GM21390 (cell line): ENCODE data around the gene RHOJ.

Source experiments
- ATAC-seq: cut with Tn5 transposase; IDR thresholded peaks from one replicate; pipeline ENCODE4 v1.9.1; 2021; ENCODE audit not compliant: unreplicated experiment

Gene RHOJ

DNA sequence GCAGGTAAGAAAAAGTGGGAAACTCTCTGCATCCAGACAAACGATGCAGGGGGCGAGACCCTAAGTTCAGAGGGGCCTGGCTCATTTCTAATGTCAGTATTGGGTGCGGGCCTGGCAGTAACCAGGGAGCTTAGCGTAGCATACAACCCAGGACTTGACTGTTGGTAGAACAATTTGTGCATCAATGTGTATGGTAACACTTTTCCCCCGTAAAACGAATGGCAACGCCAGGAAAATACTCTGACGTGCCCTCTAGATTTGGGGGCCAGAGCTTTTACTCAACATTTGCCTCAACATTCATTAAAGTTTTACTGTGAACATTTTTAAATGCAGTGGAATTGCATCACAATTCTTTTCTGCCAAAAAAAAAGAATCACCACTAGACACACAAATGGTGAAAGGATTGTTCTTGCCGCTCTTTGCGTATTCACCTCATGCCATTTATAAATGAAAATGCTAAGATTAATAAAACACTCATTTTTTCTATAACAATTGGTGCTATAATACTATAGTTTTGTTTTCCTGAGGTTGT, 867 bp downstream of the RHOJ start:
- ATAC-seq, result no peak

DNA sequence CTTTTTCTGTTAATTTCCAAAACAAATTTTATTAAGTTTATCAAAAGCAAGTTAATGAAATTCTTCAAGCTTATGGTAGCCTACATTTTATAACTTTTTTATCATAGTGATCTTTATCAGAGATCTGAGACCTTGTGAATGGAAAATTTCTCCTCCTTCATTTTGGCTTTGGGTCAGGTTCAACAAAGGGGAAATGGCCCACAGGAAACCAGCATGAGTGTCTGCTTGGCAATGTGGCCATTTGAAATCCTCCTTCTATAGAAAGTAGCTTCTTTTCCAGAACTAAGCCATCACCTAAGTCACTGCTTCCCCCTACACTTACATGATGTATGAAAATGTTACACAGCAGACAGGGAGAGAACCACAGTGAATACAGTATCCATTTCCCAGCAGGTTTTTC, 1.6 kb downstream of the RHOJ start:
- ATAC-seq, result no peak

DNA sequence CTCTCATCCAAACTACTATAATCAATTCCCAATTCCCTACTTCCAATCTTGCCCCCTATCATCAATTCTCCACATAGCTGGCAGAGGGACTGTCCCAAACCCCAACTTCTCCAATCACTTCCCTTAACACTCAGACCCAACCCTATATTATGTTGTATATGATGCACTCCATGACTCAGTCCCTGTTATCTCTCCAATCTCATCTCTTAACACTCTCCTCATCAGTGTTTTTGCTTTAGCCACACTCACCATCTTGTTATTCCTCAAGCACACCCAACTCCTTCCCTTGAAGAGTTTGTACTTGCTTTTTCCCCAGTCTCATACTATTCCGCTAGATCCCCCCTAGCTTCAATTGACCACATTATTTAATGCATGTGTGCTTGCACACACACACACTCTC, 4.9 kb downstream of the RHOJ start:
- ATAC-seq, result no peak

DNA sequence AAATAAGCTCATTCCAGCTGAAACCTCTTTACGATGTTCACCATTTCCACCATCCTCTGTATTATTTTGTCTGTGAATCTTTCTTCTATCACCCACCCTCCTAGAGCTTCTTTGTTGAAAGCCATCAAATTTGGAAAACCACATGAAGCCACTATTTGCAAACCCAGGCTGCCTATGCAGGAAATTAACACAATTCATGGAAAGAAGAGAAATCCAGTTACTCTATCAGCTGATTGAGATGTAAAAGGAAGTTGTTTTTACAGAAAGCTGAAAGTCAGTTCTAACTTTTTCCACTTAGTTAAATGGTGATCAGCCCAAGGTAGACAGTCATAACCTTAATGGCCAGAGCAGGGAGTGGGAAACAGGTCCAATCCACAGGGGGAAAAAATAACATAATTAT, 6.6 kb downstream of the RHOJ start:
- no peak for ATAC-seq

DNA sequence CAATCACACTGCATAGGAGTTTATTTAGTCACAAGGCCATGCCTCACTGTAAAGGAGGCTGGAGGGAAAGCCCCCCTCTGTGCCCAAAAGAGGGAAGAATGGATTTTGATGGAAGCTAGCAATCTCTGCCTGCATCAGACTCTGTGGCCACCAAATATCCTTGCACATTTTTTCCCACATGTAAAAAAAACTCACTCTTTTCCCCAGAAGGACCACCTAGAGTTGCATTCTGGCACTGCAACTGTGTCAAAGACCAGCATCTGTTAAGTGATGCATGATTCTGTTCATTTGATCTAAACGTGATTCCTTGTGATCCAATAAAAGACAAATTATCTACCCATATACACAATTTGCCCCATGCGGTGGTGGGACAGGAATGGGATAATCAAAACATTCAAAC, 8.0 kb downstream of the RHOJ start:
- ATAC-seq, result no peak

DNA sequence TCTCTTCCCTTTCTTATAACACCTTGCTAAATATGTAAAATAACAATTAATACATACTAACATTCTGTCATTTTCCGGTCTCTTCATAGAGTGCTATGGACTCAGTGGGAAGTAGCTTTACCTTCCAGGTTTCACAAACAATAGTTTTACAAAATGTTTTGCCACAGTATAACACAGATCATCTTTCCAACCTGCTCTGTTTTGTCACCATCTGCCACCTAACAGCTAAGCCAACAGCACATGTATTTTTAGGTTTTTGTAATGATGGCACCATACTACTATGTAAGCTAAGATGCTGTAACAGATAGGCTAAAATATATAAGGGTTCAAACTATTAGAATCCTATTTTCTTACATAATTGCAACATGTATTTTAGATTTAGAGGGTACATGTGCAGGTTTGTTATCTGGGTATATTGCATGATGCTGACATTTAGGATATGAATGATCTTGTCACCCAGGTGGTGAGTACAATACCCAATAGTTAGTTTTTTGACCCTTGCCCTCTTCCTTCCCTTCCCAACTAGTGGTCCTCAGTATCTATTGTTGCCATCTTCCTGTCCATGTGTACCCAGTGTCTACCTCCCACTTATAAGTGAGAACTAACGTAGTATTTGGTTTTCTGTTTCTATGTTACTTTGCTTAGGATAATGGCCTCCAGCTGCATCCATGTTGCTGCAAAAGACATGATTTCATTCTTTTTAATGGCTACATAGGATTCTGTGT, 8.7 kb downstream of the RHOJ start:
- no peak for ATAC-seq

DNA sequence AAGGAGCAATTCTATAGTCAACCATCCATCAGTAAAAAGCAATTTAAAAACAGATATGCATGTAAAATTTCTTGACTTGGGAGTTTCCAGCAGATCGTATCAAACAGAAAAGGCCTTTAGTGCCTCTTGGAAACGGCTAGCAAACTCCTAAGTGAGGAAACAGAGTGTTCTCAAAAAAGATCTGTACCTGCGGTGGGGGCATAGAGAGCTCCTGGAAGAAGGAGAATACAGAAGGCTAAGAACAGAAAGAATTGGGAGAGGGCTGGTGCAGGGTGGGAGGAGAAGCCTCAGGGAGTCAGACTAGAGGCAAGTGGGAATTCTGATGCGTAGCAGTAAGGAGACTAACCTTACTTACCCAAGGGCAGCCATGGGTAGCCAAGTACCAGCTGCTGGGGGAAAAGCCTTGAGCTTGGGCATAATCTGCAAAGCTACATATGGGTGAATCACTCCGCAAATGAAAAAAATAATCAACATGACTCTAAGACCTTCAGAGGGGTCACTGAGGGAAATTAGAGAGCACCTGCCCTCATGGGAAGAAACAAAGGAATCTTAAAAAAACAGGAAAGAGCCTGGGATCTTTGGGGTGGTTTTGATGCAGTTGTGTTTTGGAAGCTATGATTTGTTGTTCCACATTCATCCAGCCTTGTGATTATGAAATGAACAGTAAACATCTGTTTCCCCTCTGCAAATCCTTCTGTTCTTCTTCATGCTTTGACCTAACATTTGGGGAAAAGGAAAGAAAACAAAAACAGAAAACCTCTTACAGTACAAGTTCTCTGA, 10.4 kb downstream of the RHOJ start:
- no peak for ATAC-seq

DNA sequence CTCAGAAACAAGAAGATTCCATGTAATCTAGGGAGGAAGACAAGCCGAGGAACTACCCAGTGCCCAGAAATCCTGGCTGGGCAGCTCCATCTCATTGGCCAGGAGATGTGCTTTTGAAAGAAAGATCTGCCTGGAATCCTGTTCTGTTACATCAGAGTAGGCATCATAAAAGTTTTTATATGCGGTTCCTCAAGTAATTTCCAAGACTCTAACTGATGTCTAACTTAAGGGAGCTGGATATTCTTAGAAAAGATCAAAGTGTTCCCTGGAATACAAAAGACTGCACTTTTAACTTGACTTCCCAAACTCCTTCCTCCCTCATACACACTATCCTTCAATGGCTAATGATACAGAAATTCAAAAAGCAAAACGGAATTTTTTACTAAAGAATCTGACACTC, 16.3 kb downstream of the RHOJ start:
- ATAC-seq, result no peak

DNA sequence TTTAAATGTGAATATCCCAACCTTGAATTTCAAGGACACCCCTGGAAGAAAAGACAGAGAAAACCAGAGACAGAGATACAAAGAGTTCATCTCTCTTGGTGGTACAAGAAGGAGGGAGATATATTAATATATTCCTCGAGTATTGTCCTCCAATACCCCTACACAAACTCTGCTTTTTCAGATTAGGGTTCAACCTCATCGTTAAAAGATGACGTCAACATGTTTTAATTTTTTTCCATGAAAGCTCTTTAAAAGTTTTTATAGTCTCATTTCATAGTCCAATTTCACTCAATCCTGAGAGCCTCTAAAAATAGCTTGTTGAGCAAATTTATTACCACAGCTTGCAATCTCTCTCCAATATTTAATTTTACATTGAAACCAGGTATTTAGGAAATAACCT, 19.4 kb downstream of the RHOJ start:
- no peak for ATAC-seq

DNA sequence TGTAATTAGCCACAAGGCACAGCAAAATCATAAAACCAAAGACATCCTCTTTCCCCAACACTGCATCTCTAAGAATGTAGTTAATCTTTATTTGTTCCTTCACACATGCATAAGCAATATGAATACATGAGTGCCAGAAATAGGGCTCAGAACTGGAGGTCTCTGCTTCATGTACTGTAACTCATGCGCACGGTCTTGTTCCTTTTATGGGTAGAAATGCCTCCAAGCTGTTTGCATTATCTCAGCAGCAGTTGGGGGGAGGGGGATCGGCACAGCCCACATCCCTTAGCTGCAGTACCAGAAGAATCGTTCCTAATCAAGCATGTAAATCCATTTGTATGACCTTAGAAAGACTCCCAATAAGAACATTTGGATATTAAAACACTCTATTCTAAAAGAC, 20.0 kb downstream of the RHOJ start:
- ATAC-seq, result no peak

DNA sequence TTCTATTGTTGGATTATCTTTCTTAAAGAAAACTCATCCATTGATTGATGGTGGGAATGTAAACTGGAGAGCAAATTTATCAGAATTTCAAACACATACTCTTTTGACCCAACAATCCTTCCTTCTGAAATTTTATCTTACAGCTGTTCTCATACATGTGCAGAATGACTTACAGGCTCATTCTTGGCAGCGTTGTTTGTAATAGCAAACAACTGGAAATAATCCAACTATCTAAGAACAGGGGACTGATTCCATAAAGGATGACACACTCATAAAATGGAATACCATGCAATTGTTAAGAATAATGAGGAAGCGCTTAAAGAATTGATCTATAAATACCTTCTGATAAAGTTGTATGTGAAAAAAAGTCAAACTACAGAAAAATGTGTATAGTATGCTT, 24.0 kb downstream of the RHOJ start:
- ATAC-seq, result no peak

DNA sequence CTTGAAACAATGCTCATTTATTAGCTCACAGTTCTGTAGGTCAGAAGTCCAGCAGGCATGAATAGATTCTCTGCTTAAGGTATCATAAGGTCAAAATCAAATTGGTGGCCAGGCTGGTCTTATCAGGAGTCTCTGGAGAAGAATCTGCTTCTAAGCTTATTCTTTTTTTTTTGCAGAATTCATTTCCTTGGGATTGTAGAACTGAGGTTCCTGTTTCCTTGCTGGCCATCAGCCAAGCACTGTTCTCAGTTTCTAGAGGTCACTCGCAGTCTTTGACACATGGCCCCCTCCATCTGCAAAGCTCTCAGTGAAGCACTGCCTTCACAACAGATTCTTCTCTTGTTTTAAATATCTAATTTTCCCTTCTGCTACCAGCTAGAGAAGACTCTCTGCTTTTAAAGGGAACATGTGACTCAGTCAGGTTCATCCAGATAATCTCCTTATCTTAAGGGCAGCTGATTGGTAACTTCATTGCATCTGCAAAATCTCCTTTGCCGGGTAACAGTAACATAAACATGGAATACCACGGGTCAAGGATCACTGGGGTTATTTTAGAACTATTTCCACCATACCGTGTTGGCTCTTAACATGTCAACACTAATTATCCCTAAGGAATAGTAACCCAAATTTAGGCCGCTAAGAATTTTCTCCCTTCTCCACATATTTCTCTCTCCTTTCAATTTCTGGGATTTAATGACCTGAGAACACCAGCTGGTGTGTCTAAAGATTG, 25.3 kb downstream of the RHOJ start:
- ATAC-seq, result no peak

DNA sequence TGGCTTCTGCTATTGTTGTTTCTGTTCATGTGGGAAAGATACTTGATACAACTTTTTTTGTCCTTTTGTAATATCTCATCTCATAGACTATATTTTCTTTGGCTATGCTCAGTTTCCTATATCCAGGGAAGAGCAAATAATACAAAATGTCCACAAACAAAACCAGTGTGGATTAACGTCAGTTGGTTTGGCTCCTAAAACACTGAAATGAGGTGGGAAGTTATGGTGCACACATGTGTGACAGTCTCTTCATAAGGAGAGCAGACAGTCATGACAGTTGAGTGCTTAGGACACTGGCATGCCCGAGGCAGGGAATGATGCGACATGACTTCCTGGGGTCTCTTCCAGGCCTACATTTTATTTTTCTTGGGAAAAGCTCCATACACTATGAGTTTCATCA, 27.5 kb downstream of the RHOJ start:
- ATAC-seq, result no peak

DNA sequence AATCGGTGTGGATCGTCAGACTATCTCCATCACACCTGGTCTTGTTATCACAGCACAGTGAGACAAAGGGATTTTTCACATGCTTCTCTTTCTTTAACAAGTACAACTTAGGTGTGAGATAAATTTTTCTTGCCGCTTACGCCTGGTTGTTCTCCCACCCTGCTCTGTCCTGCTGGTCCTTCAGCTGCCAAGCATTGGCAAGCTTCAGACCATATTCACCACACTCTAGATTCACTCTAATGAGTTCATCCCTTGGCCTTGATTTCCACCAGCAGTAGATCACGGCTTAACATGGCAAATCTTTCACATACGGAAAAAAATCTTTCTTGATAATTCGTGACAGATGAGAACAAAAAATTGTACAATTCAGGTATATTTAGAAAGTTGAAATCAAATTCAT, 33.5 kb downstream of the RHOJ start:
- no peak for ATAC-seq

DNA sequence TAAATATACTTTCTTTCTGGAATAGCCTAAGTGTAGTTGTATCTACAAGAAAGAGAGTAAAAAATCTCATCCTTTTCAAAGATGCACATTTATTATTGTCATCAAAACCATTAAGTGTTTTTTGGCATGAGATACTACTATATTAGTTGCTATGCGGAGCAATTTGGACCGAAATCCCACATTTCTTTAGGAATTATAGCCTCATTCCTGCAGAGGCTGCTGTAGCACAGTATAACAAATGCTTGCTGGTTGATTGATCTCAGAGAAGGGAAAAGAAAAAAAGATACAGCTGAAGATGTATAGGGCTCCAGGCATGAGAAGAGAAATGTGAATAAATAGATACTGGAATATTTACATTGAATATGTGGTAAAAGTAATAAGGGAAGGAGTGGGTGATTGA, 36.0 kb downstream of the RHOJ start:
- ATAC-seq, result no peak

DNA sequence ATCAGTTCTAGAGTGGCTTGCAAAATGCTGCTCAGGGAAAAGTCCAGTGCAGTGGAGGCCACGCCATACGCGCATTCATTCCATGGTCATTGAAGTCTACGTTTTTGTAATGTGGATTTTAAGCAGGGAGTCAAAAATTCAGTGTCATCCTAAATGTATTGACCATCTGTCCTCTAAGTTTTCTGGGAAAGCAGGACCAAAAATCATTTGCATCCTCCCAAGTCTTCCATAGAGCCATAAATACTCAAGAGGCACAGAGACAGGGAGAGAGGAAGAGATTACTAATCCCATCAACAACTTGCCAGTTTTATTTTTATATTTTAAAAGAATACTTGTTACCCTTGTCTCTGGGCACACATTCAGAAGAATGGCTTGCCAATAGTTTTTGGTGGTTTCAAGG, 36.9 kb downstream of the RHOJ start:
- ATAC-seq, result no peak

DNA sequence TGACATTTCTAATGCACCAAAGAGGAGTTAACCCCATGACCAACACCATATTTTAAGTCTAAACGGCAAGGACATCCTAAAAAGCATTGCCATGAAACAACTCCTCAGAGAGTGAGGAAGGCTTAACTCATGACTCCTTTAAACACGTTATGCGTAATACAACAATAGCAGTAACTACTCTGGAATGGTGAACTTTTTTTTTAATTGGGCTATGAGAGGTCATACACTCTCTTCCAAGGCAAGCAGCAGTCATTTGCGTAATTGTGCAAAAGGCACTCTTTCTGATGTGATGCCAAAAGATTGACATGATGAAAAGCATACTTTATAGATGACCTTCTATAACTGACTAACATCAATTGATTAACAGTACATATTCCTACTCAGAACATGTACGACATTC, 39.4 kb downstream of the RHOJ start:
- ATAC-seq, result no peak

DNA sequence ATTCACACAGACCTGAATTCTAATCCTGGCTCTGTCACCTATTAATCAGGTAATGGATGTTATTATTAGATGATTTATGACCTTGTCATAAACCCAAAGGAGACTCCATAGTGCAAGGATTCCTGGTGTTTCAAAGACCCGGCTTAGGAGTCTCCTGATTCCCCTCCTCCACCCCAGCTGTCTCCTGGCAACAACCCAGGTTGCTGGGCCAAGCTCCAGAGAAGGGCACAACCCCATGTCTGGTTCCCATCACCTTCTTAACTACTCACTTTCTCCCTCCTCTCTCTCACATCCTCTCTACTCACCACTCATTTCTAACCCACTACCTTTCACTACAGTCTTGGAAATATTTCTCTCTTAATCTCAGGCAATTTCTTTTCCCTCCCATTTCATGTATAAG, 41.6 kb downstream of the RHOJ start:
- ATAC-seq, result no peak

DNA sequence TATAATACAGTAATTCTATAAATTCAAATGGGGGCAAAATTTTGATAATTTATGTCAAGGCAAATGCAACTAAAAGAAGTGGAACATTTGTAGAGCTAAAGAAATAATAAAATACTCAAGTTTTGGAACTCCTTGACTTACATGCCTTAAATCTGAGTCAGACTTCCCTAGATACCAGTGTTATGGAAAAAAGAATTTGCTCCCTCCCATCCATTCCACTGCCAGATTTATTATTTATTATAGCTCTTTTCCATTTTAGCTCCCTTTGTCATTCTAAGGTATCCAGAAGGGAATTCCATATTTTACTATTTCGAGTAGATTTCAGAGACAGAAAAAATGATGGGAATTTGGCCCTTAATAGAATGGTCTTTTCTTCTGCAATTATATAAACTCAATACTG, 44.0 kb downstream of the RHOJ start:
- no peak for ATAC-seq

DNA sequence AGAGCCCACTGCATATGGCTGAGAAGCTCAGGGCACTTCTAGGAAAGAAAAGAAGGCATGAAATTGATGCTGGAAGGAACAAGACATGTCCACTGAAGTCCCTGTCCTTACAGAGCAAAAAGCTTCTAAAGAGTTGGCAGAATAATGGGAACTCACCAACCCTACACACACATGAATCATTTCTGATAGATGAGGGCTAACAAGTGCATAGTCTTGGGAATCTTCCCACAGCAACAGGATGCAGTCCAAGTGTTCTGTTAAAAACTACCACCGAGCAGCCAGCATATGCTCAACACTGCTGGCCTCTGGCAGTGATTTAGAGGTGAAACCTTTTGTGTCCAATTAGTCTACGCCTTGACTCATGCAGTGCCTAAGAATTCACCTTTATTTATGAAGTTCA, 44.8 kb downstream of the RHOJ start:
- ATAC-seq, result no peak

DNA sequence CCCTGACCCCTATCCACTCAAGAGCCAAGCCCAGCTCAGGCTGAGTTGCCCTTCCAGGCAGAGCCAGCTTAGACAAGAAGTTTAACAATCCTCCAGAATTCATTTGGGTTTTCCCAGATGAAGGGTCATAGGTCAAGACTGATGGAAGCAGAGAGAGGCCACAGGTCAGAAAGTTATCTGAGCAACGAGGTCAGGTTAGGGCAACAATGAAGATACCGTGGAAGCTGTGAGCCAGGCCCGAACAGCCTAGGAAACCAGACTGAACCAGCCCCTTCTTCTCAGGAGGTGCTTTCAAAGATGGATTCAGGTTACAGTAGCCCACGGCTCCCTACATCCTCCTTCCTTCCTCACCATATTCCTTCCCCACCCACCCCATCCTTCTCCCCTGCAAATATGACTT, 53.1 kb downstream of the RHOJ start:
- no peak for ATAC-seq

DNA sequence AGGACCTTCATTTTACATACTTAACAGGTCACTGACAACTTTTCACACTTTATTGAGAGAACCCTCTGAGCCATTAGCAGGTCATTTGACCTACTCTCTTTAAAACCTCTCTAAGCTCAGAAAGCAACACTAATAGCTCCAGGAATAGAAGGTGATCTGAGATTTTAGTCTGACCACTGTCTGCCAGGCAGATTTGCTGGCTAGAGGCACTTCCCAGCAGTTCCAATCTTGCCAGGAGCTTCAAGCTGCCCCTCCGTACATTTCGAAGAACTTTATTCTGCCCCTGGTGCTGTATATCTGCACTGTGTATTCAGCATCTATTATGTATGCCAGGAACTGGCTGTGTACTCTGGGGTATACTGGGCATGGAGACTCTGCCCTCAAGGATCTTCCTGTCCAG, 58.2 kb downstream of the RHOJ start:
- ATAC-seq, result no peak
